WTC11 (cell line): ENCODE results near the gene MMP11. TPM values are rescaled to one million over a fixed set of nuclear protein-coding genes. Genes with fewer than 3 reads are reported as not detected.

Source experiments
- ATAC-seq: fragments of 200-7000 bp; cut with Tn5 transposase; 2 replicates; pipeline ENCODE4 v1.10.0; 2021; ENCODE audit warnings: mild to moderate bottlenecking, moderate library complexity
- CTCF ChIA-PET: fragments of 300-600 bp; sonication (Branson Sonifier 250); formaldehyde crosslinking; loops from one replicate; lab custom pipeline; 2021; ENCODE audit warnings: antibody characterized with exemption; lab: Charles Lee
- POLR2A ChIA-PET: fragments of 350-600 bp; sonication (Branson Sonifier 250); formaldehyde crosslinking; loops from one replicate; lab custom pipeline; 2021; ENCODE audit warnings: antibody characterized with exemption; lab: Charles Lee
- DNase-seq: peaks from one replicate; pipeline ENCODE4 v3.0.0; 2021; ENCODE audit warnings: low spot score
- H3K27ac Mint-ChIP-seq: 2 replicates; pipeline ENCODE4 v1.8.0; 2021; ENCODE audit warnings: mixed read lengths
- H3K27me3 Mint-ChIP-seq: 2 replicates; pipeline ENCODE4 v1.8.0; 2021; ENCODE audit warnings: low read depth, mild to moderate bottlenecking, moderate library complexity, mixed read lengths
- H3K36me3 Mint-ChIP-seq: 2 replicates; pipeline ENCODE4 v1.8.0; 2021; ENCODE audit warnings: mixed read lengths
- H3K4me1 Mint-ChIP-seq: 2 replicates; pipeline ENCODE4 v1.8.0; 2022; ENCODE audit warnings: mixed read lengths
- H3K4me3 Mint-ChIP-seq: 2 replicates; pipeline ENCODE4 v1.8.0; 2021; ENCODE audit warnings: mild to moderate bottlenecking, moderate library complexity, mixed read lengths
- H3K9me3 Mint-ChIP-seq: 2 replicates; pipeline ENCODE4 v1.8.0; 2021; ENCODE audit warnings: mixed read lengths
- AFF4 ChIP-seq: sonication (generic); formaldehyde crosslinking; IDR thresholded peaks from 2 replicates; pipeline ENCODE4 v1.8.1; 2023; ENCODE audit warnings: mild to moderate bottlenecking, missing genetic modification reagents, borderline replicate concordance
- AR ChIP-seq: fragments of 250-450 bp; sonication (Bioruptor Pico); IDR thresholded peaks from 2 replicates; pipeline ENCODE4 v1.9.0; 2021; ENCODE audit warnings: mild to moderate bottlenecking
- CDX4 ChIP-seq: fragments of 250-450 bp; sonication (Bioruptor Pico); IDR thresholded peaks from 2 replicates; pipeline ENCODE4 v1.9.0; 2021; ENCODE audit warnings: moderate library complexity, mild to moderate bottlenecking, inconsistent platforms, borderline replicate concordance
- CREB1 ChIP-seq: sonication (generic); formaldehyde crosslinking; IDR thresholded peaks from 2 replicates; pipeline ENCODE4 v1.8.0; 2023; ENCODE audit warnings: mild to moderate bottlenecking, missing genetic modification reagents
- E2F4 ChIP-seq: sonication (generic); formaldehyde crosslinking; IDR thresholded peaks from 2 replicates; pipeline ENCODE4 v1.8.1; 2022; ENCODE audit warnings: low read depth, mild to moderate bottlenecking, moderate library complexity, missing genetic modification reagents, borderline replicate concordance
- ELF4 ChIP-seq: sonication (generic); formaldehyde crosslinking; IDR thresholded peaks from 2 replicates; pipeline ENCODE4 v1.8.1; 2022; ENCODE audit warnings: low read depth, mild to moderate bottlenecking, moderate library complexity, missing genetic modification reagents
- KAT7 ChIP-seq: sonication (generic); formaldehyde crosslinking; IDR thresholded peaks from 2 replicates; pipeline ENCODE4 v1.8.1; 2023; ENCODE audit warnings: missing genetic modification reagents, mild to moderate bottlenecking, borderline replicate concordance
- NFATC4 ChIP-seq: fragments of 250-450 bp; sonication (Bioruptor Pico); IDR thresholded peaks from 2 replicates; pipeline ENCODE4 v1.9.0; 2021; ENCODE audit warnings: mild to moderate bottlenecking
- NR3C1 ChIP-seq: sonication (generic); formaldehyde crosslinking; conservative IDR thresholded peaks from 2 replicates; pipeline ENCODE4 v1.8.1; 2023; ENCODE audit warnings: low read depth, mild to moderate bottlenecking, missing genetic modification reagents
- TP53 ChIP-seq: sonication (generic); formaldehyde crosslinking; IDR thresholded peaks from 2 replicates; pipeline ENCODE4 v1.8.1; 2023; ENCODE audit warnings: mild to moderate bottlenecking, missing genetic modification reagents
- ZMAT4 ChIP-seq: fragments of 250-450 bp; sonication (Bioruptor Pico); IDR thresholded peaks from 2 replicates; pipeline ENCODE4 v1.9.0; 2021; ENCODE audit warnings: mild to moderate bottlenecking
- ZNF512 ChIP-seq: sonication (generic); formaldehyde crosslinking; IDR thresholded peaks from 2 replicates; pipeline ENCODE4 v1.8.1; 2022; ENCODE audit warnings: missing genetic modification reagents, borderline replicate concordance
- ZNF532 ChIP-seq: fragments of 250-450 bp; sonication (Bioruptor Pico); IDR thresholded peaks from 2 replicates; pipeline ENCODE4 v1.9.0; 2021; ENCODE audit warnings: mild to moderate bottlenecking, borderline replicate concordance
- ZNF671 ChIP-seq: fragments of 250-450 bp; sonication (Bioruptor Pico); IDR thresholded peaks from 2 replicates; pipeline ENCODE4 v1.8.0; 2021; ENCODE audit warnings: mild to moderate bottlenecking
- total RNA-seq: library from RNA; stranded (reverse); gene quantifications from 3 replicates; pipeline ENCODE4 v1.2.3, GENCODE V29; 2021

The MMP11 gene
- total RNA-seq, 1 experiment from 2014 or later: 16.5 TPM

- CTCF ChIA-PET: interaction anchor here (0.8 to 2.4 kb wide), 6 partner anchors 18 to 105 kb away, joined by 3 to 17 read pairs (median 4); partner anchors contain the start of genes CHCHD10 and MIF
- Mint-ChIP-seq H3K9me3 (no peaks in the 10 kb centered on the region), H3K27ac (peak overlapping the region; percentile 61), H3K27me3 (no peaks in the 10 kb centered on the region), H3K4me3 (peak overlapping the region; percentile 60), H3K4me1 (peaks cover 30% of the 10 kb centered on the region), H3K36me3 (peaks cover 32% of the 10 kb centered on the region)
- TF ChIP-seq ZNF532 (CRISPR knock-in tag) (no peak), ZNF671 (CRISPR knock-in tag) (no peak), CREB1 (CRISPR knock-in tag) (no peak), ZNF512 (CRISPR knock-in tag) (no peak), KAT7 (CRISPR knock-in tag) (no peak), TP53 (CRISPR knock-in tag) (no peak), E2F4 (CRISPR knock-in tag) (no peak), AR (CRISPR knock-in tag) (no peak), ZMAT4 (CRISPR knock-in tag) (no peak), ELF4 (CRISPR knock-in tag) (no peak), NFATC4 (no peak)
- DNase-seq (no peak), ATAC-seq (no peak)
- POLR2A ChIA-PET: no interaction called here
Measured at GRCh38 chr22:23789121-23789520, 16.5 kb downstream of the MMP11 start.

GRCh38 chr22:23789638-23790037, 17.0 kb downstream of the MMP11 start:
- ChIA-PET CTCF (interaction anchor here (0.6 to 2.4 kb wide), 7 partner anchors 19 to 146 kb away, joined by 3 to 17 read pairs (median 4); partner anchors contain the start of gene CHCHD10), POLR2A (no interaction called here)
- peaks cover 37% of the 10 kb centered on the region for H3K36me3 Mint-ChIP-seq
- no peaks in the 10 kb centered on the region for H3K9me3 Mint-ChIP-seq
- peaks cover 30% of the 10 kb centered on the region for H3K4me1 Mint-ChIP-seq
- no peaks in the 10 kb centered on the region for H3K27me3 Mint-ChIP-seq
- 0 out of 2 replicates have a peak, but pooled peaks have one; percentile 7 for ATAC-seq
- DNase-seq: no peak
- peak overlapping the region; percentile 61 for H3K27ac Mint-ChIP-seq
- H3K4me3 Mint-ChIP-seq: no peak overlapping the region
- TF ChIP-seq ZNF532 (CRISPR knock-in tag): no peak
- no peak for TF ChIP-seq CDX4 (CRISPR knock-in tag)
- no peak for TF ChIP-seq AFF4
- TF ChIP-seq NR3C1: no peak
